H9 (cell line): Measurements from ENCODE around the gene MBP. TPM values are rescaled to one million over a fixed set of nuclear protein-coding genes. Genes with fewer than 3 reads are reported as not detected.

Source experiments
- DNase-seq: peaks from one replicate; pipeline ENCODE4 v3.0.0-alpha.2; 2017
- H2AFZ ChIP-seq: one replicate; pipeline ENCODE4 v1.6.1; 2013; ENCODE audit warnings: mild to moderate bottlenecking, low read length, control low read depth, moderate library complexity
- H2AK5ac ChIP-seq: 2 replicates; pipeline ENCODE4 v1.6.1; 2013; ENCODE audit warnings: low read length, control low read depth, mixed read lengths; ENCODE audit not compliant: insufficient read length
- H2BK120ac ChIP-seq: one replicate; pipeline ENCODE4 v1.6.1; 2013; ENCODE audit warnings: low read depth, mild to moderate bottlenecking, low read length, control low read depth, inconsistent platforms; ENCODE audit not compliant: poor library complexity, severe bottlenecking
- H2BK12ac ChIP-seq: 2 replicates; pipeline ENCODE4 v1.6.1; 2013; ENCODE audit warnings: low read length, control low read depth, mixed read lengths, low read depth; ENCODE audit not compliant: insufficient read length
- H2BK15ac ChIP-seq: 2 replicates; pipeline ENCODE4 v1.6.1; 2013; ENCODE audit warnings: low read depth, low read length, control low read depth
- H2BK20ac ChIP-seq: one replicate; pipeline ENCODE4 v1.6.1; 2013; ENCODE audit warnings: low read depth, mild to moderate bottlenecking, low read length, control low read depth, inconsistent platforms; ENCODE audit not compliant: poor library complexity, severe bottlenecking
- H2BK5ac ChIP-seq: 2 replicates; pipeline ENCODE4 v1.6.1; 2013; ENCODE audit warnings: low read length, control low read depth, mixed read lengths; ENCODE audit not compliant: insufficient read length
- H3K14ac ChIP-seq: 2 replicates; pipeline ENCODE4 v1.6.1; 2013; ENCODE audit warnings: low read length, control low read depth; ENCODE audit not compliant: insufficient read depth
- H3K18ac ChIP-seq: 2 replicates; pipeline ENCODE4 v1.6.1; 2013; ENCODE audit warnings: low read depth, mild to moderate bottlenecking, mixed read lengths, low read length, control low read depth; ENCODE audit not compliant: insufficient read length
- H3K23ac ChIP-seq: 2 replicates; pipeline ENCODE4 v1.6.1; 2013; ENCODE audit warnings: low read length, control low read depth, mixed read lengths, low read depth; ENCODE audit not compliant: insufficient read length
- H3K23me2 ChIP-seq: 2 replicates; pipeline ENCODE4 v1.6.1; 2013; ENCODE audit warnings: low read depth, mild to moderate bottlenecking, mixed read lengths, low read length, control low read depth; ENCODE audit not compliant: insufficient read length, poor library complexity, severe bottlenecking
- H3K27ac ChIP-seq: 2 replicates; pipeline ENCODE4 v1.5.1; 2013; ENCODE audit warnings: low read length, control low read depth, mixed read lengths, low read depth; ENCODE audit not compliant: insufficient read length
- H3K27me3 ChIP-seq: 2 replicates; pipeline ENCODE4 v1.6.1; 2013; ENCODE audit warnings: low read length, control low read depth, inconsistent platforms; ENCODE audit not compliant: insufficient read depth
- H3K4ac ChIP-seq: 2 replicates; pipeline ENCODE4 v1.6.1; 2013; ENCODE audit warnings: low read depth, mild to moderate bottlenecking, control low read depth, inconsistent platforms, low read length, moderate library complexity
- H3K4me1 ChIP-seq: 2 replicates; pipeline ENCODE4 v1.6.1; 2013; ENCODE audit warnings: low read length, control low read depth, inconsistent platforms; ENCODE audit not compliant: insufficient read depth
- H3K4me2 ChIP-seq: 2 replicates; pipeline ENCODE4 v1.6.1; 2013; ENCODE audit warnings: low read length, control low read depth, mixed read lengths; ENCODE audit not compliant: insufficient read length, insufficient read depth
- H3K56ac ChIP-seq: 2 replicates; pipeline ENCODE4 v1.6.1; 2013; ENCODE audit warnings: low read depth, mild to moderate bottlenecking, mixed read lengths, low read length, control low read depth; ENCODE audit not compliant: insufficient read length
- H3K79me1 ChIP-seq: 2 replicates; pipeline ENCODE4 v1.6.1; 2013; ENCODE audit warnings: low read depth, mild to moderate bottlenecking, moderate library complexity, low read length, control low read depth, inconsistent platforms; ENCODE audit not compliant: insufficient read depth, poor library complexity, severe bottlenecking
- H3K79me2 ChIP-seq: 2 replicates; pipeline ENCODE4 v1.6.1; 2013; ENCODE audit warnings: low read length, control low read depth, inconsistent platforms; ENCODE audit not compliant: insufficient read depth
- H3K9ac ChIP-seq: 2 replicates; pipeline ENCODE4 v1.6.1; 2013; ENCODE audit warnings: low read length, control low read depth, mixed read lengths; ENCODE audit not compliant: insufficient read length; ENCODE audit errors: extremely low read depth
- H3K9me3 ChIP-seq: one replicate; pipeline ENCODE4 v1.6.1; 2013; ENCODE audit warnings: low read depth, low read length, inconsistent platforms; ENCODE audit not compliant: control insufficient read depth
- H3T11ph ChIP-seq: one replicate; pipeline ENCODE4 v1.6.1; 2013; ENCODE audit warnings: mild to moderate bottlenecking, low read length, control low read depth, inconsistent platforms
- H4K20me1 ChIP-seq: one replicate; pipeline ENCODE4 v1.6.1; 2013; ENCODE audit not compliant: control insufficient read depth, insufficient read length, insufficient read depth
- H4K5ac ChIP-seq: 2 replicates; pipeline ENCODE4 v1.6.1; 2013; ENCODE audit warnings: low read depth, mild to moderate bottlenecking, mixed read lengths, low read length, control low read depth; ENCODE audit not compliant: insufficient read length
- H4K8ac ChIP-seq: replicated peaks from 2 replicates; pipeline ENCODE4 v1.6.1; 2013; ENCODE audit warnings: low read length, control low read depth, mixed read lengths, low read depth; ENCODE audit not compliant: insufficient read length
- H4K91ac ChIP-seq: 2 replicates; pipeline ENCODE4 v1.6.1; 2013; ENCODE audit warnings: low read depth, mild to moderate bottlenecking, moderate library complexity, mixed read lengths, low read length, control low read depth; ENCODE audit not compliant: insufficient read length
- H3K27ac Mint-ChIP-seq, 3 experiments: 2 replicates in 2 of 3; 3 replicates in 1 of 3; pipeline ENCODE4 v1.8.0; 2020 to 2021; ENCODE audit warnings: mixed read lengths in 3 of 3, mild to moderate bottlenecking in 1 of 3, moderate library complexity in 1 of 3
- H3K27me3 Mint-ChIP-seq: 2 replicates; pipeline ENCODE4 v1.8.0; 2021; ENCODE audit warnings: low read depth, mild to moderate bottlenecking, moderate library complexity, mixed read lengths
- H3K36me3 Mint-ChIP-seq, 3 experiments: 2 replicates in 2 of 3; 3 replicates in 1 of 3; pipeline ENCODE4 v1.8.0; 2020 to 2021; ENCODE audit warnings: low read depth in 3 of 3, mixed read lengths in 3 of 3; ENCODE audit not compliant: insufficient read depth in 1 of 3
- H3K4me1 Mint-ChIP-seq, 2 experiments: 2 replicates each; pipeline ENCODE4 v1.8.0; 2020; ENCODE audit warnings: mixed read lengths in 2 of 2
- H3K4me3 Mint-ChIP-seq, 2 experiments: 2 replicates in 1 of 2; 3 replicates in 1 of 2; pipeline ENCODE4 v1.8.0; 2020 to 2021; ENCODE audit warnings: mild to moderate bottlenecking in 2 of 2, mixed read lengths in 2 of 2, moderate library complexity in 1 of 2
- H3K9me3 Mint-ChIP-seq, 2 experiments: 2 replicates in 1 of 2; 3 replicates in 1 of 2; pipeline ENCODE4 v1.8.0; 2020; ENCODE audit warnings: mild to moderate bottlenecking in 2 of 2, mixed read lengths in 2 of 2, moderate library complexity in 1 of 2
- CTCF ChIP-seq: fragments of 200-600 bp; sonication (generic); conservative IDR thresholded peaks from 3 replicates; pipeline ENCODE4 v1.8.0; 2021; ENCODE audit warnings: antibody characterized with exemption, mild to moderate bottlenecking
- WGBS: extraction: QIAGEN DNeasy Blood & Tissue Kit; methylation state at CpG from one replicate; pipeline ENCODE4 v1.1.7; 2013; ENCODE audit warnings: missing lambda C conversion rate, low lambda C conversion rate, mixed read lengths; ENCODE audit not compliant: insufficient read length; ENCODE audit errors: extremely low coverage; 5-methylcytosine and 5-hydroxymethylcytosine counted together
- total RNA-seq: library from RNA; stranded (reverse); gene quantifications from 2 replicates; pipeline ENCODE4 v1.2.1, GENCODE V29; 2021

The MBP gene
- total RNA-seq, 1 experiment from 2014 or later, result 8.6 TPM

DNA sequence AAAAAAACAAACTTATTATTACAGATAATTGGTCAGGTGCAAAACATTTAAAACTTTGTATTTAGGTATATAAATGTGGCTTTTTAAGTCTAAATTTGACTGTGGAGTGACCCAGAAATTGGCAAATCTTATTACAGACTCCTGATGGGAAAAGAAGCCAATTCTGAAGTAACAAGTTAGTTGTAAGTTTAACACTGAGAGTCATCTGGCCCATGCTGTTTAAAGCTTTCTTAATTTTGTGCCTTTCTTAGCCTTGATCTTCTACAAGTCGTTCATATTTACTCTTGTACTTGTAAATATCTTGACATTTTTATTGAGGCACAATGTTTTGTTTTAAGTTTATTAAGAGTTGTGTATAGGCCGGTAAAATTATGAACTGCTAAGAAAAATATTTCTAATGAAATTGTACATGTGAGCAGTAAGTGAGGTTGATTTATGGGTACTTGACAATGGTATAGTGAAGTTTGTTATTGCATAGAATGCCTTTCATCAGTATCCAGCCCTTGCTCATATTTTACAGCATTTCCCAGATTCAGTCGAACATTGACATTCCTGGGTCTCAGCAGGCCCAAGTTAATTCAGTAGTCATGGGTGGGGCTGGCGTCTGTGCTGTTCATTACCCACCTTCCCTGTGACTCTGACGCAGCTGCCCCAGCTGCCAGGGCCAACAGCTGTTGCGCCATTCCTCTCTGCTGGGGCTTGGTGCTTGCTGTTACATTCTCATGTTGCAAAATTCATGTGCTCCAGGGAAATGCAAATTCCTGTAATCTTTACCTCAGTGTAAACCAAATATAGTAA is 188.8 kb downstream of the MBP start:
- H3K36me3 Mint-ChIP-seq, result peaks cover 26 to 38% (median 37%) of the 10 kb centered on the region in 3 experiments
- DNase-seq, result no peak
- H3K23me2 ChIP-seq, result no peaks in the 10 kb centered on the region
- no peaks in the 10 kb centered on the region for H3K79me2 ChIP-seq
- H3K27ac Mint-ChIP-seq, result no peak overlapping the region
- no peak overlapping the region for H2BK15ac ChIP-seq
- H3K9me3 Mint-ChIP-seq, result peaks cover 3 to 8% of the 10 kb centered on the region in 2 experiments; a peak in 3 of 5 replicates
- H2AFZ ChIP-seq, result no peak overlapping the region
- no peaks in the 10 kb centered on the region for H3K9me3 ChIP-seq
- no peak overlapping the region for H2BK5ac ChIP-seq
- H3K27me3 Mint-ChIP-seq, result no peaks in the 10 kb centered on the region
- no peak overlapping the region for H3T11ph ChIP-seq
- H3K27ac ChIP-seq, result no peak overlapping the region
- H3K56ac ChIP-seq, result no peak overlapping the region
- no peaks in the 10 kb centered on the region for H4K20me1 ChIP-seq
- H2BK20ac ChIP-seq, result no peak overlapping the region
- no peak overlapping the region for H4K5ac ChIP-seq
- no peaks in the 10 kb centered on the region for H3K4me1 Mint-ChIP-seq
- WGBS, result 100% methylated on average over 1 of the region's 6 CpGs
- no peak overlapping the region for H3K9ac ChIP-seq
- no peak overlapping the region for H2BK120ac ChIP-seq
- no peak overlapping the region for H3K18ac ChIP-seq
- no peaks in the 10 kb centered on the region for H3K79me1 ChIP-seq
- H3K4me2 ChIP-seq, result no peak overlapping the region
- H3K23ac ChIP-seq, result no peak overlapping the region
- no peak overlapping the region for H3K4ac ChIP-seq
- no peak overlapping the region for H4K8ac ChIP-seq
- H2BK12ac ChIP-seq, result no peak overlapping the region
- H3K14ac ChIP-seq, result no peak overlapping the region
- no peaks in the 10 kb centered on the region for H3K4me1 ChIP-seq
- no peak overlapping the region for H3K4me3 Mint-ChIP-seq
- no peak overlapping the region for H2AK5ac ChIP-seq
- no peak for TF ChIP-seq CTCF
- H4K91ac ChIP-seq, result no peak overlapping the region
- H3K27me3 ChIP-seq, result no peaks in the 10 kb centered on the region
